ENCODE measurements around the gene COL1A2. TPM values are rescaled to one million over a fixed set of nuclear protein-coding genes. Genes with fewer than 3 reads are reported as not detected.

The COL1A2 gene
- total and polyA plus RNA-seq, 2 of the 13 experiments (the other 11 are each of a cell fraction or from before 2014, with no cell fraction given): not detected

DNA sequence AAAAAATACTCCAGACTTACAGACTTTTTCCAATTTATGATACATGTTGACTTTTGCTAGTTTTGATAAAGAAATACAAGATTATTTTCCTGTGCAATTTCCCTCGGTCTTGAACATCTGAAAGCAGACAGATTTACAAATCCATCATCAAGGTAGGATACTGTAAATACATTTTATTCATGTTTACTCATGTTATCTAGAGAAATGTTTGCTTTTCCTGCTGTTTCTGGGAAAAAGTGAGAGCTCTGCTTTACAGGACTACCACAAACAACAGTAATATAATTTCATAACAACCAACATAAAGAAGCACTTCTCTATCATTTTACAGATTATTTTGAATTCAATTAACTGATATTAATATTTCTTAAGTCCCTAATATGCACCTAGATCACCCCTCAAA lies 83.2 kb downstream of the COL1A2 start (continued):
- TF ChIP-seq ZNF567 (CRISPR knock-in tag; IDR thresholded peaks at IDR 0.05; ENCODE audit: borderline replicate concordance): no peak
- TF ChIP-seq, protein P1, sequence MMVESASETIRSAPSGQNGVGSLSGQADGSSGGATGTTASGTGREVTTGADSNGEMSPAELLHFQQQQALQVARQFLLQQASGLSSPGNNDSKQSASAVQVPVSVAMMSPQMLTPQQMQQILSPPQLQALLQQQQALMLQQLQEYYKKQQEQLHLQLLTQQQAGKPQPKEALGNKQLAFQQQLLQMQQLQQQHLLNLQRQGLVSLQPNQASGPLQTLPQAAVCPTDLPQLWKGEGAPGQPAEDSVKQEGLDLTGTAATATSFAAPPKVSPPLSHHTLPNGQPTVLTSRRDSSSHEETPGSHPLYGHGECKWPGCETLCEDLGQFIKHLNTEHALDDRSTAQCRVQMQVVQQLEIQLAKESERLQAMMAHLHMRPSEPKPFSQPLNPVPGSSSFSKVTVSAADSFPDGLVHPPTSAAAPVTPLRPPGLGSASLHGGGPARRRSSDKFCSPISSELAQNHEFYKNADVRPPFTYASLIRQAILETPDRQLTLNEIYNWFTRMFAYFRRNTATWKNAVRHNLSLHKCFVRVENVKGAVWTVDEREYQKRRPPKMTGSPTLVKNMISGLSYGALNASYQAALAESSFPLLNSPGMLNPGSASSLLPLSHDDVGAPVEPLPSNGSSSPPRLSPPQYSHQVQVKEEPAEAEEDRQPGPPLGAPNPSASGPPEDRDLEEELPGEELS (CRISPR knock-in tag; IDR thresholded peaks at IDR 0.05): 0 out of 2 replicates have a peak, but pooled peaks have one; percentile 37
- TF ChIP-seq ZKSCAN5 (CRISPR knock-in tag; IDR thresholded peaks at IDR 0.05): no peak
- TF ChIP-seq, protein P2, sequence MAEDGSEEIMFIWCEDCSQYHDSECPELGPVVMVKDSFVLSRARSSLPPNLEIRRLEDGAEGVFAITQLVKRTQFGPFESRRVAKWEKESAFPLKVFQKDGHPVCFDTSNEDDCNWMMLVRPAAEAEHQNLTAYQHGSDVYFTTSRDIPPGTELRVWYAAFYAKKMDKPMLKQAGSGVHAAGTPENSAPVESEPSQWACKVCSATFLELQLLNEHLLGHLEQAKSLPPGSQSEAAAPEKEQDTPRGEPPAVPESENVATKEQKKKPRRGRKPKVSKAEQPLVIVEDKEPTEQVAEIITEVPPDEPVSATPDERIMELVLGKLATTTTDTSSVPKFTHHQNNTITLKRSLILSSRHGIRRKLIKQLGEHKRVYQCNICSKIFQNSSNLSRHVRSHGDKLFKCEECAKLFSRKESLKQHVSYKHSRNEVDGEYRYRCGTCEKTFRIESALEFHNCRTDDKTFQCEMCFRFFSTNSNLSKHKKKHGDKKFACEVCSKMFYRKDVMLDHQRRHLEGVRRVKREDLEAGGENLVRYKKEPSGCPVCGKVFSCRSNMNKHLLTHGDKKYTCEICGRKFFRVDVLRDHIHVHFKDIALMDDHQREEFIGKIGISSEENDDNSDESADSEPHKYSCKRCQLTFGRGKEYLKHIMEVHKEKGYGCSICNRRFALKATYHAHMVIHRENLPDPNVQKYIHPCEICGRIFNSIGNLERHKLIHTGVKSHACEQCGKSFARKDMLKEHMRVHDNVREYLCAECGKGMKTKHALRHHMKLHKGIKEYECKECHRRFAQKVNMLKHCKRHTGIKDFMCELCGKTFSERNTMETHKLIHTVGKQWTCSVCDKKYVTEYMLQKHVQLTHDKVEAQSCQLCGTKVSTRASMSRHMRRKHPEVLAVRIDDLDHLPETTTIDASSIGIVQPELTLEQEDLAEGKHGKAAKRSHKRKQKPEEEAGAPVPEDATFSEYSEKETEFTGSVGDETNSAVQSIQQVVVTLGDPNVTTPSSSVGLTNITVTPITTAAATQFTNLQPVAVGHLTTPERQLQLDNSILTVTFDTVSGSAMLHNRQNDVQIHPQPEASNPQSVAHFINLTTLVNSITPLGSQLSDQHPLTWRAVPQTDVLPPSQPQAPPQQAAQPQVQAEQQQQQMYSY (CRISPR knock-in tag; IDR thresholded peaks at IDR 0.05): no peak
- TF ChIP-seq, protein P3, sequence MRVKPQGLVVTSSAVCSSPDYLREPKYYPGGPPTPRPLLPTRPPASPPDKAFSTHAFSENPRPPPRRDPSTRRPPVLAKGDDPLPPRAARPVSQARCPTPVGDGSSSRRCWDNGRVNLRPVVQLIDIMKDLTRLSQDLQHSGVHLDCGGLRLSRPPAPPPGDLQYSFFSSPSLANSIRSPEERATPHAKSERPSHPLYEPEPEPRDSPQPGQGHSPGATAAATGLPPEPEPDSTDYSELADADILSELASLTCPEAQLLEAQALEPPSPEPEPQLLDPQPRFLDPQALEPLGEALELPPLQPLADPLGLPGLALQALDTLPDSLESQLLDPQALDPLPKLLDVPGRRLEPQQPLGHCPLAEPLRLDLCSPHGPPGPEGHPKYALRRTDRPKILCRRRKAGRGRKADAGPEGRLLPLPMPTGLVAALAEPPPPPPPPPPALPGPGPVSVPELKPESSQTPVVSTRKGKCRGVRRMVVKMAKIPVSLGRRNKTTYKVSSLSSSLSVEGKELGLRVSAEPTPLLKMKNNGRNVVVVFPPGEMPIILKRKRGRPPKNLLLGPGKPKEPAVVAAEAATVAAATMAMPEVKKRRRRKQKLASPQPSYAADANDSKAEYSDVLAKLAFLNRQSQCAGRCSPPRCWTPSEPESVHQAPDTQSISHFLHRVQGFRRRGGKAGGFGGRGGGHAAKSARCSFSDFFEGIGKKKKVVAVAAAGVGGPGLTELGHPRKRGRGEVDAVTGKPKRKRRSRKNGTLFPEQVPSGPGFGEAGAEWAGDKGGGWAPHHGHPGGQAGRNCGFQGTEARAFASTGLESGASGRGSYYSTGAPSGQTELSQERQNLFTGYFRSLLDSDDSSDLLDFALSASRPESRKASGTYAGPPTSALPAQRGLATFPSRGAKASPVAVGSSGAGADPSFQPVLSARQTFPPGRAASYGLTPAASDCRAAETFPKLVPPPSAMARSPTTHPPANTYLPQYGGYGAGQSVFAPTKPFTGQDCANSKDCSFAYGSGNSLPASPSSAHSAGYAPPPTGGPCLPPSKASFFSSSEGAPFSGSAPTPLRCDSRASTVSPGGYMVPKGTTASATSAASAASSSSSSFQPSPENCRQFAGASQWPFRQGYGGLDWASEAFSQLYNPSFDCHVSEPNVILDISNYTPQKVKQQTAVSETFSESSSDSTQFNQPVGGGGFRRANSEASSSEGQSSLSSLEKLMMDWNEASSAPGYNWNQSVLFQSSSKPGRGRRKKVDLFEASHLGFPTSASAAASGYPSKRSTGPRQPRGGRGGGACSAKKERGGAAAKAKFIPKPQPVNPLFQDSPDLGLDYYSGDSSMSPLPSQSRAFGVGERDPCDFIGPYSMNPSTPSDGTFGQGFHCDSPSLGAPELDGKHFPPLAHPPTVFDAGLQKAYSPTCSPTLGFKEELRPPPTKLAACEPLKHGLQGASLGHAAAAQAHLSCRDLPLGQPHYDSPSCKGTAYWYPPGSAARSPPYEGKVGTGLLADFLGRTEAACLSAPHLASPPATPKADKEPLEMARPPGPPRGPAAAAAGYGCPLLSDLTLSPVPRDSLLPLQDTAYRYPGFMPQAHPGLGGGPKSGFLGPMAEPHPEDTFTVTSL (CRISPR knock-in tag; IDR thresholded peaks at IDR 0.05; ENCODE audit: borderline replicate concordance): peak; percentile 47; the same call in 1 of the 2 replicates
- no peak for TF ChIP-seq ZNF441 (CRISPR knock-in tag; IDR thresholded peaks at IDR 0.05; ENCODE audit: borderline replicate concordance)
- TF ChIP-seq MAF1 (CRISPR knock-in tag; IDR thresholded peaks at IDR 0.05; ENCODE audit: borderline replicate concordance): no peak
- no peak for TF ChIP-seq CREB1 (IDR thresholded peaks at IDR 0.05)
- no peak for TF ChIP-seq CREB1 (CRISPR knock-in tag; IDR thresholded peaks at IDR 0.05)
- TF ChIP-seq FOXP1 (IDR thresholded peaks at IDR 0.05): no peak
- peak; percentile 41 for TF ChIP-seq FOXP1 (CRISPR knock-in tag; IDR thresholded peaks at IDR 0.05)
- TF ChIP-seq ZFP82 (CRISPR knock-in tag; IDR thresholded peaks at IDR 0.05; ENCODE audit: borderline replicate concordance): no peak
- no peak for TF ChIP-seq BRD4 (CRISPR knock-in tag; IDR thresholded peaks at IDR 0.05)
- TF ChIP-seq, protein P4, sequence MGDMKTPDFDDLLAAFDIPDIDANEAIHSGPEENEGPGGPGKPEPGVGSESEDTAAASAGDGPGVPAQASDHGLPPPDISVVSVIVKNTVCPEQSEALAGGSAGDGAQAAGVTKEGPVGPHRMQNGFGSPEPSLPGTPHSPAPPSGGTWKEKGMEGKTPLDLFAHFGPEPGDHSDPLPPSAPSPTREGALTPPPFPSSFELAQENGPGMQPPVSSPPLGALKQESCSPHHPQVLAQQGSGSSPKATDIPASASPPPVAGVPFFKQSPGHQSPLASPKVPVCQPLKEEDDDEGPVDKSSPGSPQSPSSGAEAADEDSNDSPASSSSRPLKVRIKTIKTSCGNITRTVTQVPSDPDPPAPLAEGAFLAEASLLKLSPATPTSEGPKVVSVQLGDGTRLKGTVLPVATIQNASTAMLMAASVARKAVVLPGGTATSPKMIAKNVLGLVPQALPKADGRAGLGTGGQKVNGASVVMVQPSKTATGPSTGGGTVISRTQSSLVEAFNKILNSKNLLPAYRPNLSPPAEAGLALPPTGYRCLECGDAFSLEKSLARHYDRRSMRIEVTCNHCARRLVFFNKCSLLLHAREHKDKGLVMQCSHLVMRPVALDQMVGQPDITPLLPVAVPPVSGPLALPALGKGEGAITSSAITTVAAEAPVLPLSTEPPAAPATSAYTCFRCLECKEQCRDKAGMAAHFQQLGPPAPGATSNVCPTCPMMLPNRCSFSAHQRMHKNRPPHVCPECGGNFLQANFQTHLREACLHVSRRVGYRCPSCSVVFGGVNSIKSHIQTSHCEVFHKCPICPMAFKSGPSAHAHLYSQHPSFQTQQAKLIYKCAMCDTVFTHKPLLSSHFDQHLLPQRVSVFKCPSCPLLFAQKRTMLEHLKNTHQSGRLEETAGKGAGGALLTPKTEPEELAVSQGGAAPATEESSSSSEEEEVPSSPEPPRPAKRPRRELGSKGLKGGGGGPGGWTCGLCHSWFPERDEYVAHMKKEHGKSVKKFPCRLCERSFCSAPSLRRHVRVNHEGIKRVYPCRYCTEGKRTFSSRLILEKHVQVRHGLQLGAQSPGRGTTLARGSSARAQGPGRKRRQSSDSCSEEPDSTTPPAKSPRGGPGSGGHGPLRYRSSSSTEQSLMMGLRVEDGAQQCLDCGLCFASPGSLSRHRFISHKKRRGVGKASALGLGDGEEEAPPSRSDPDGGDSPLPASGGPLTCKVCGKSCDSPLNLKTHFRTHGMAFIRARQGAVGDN (CRISPR knock-in tag; IDR thresholded peaks at IDR 0.05): no peak
- no peak for TF ChIP-seq SMAD1 (CRISPR knock-in tag; IDR thresholded peaks at IDR 0.05; ENCODE audit: borderline replicate concordance, low read depth)
- no peak for TF ChIP-seq THAP11 (CRISPR knock-in tag; IDR thresholded peaks at IDR 0.05)
